H9 (cell line): ENCODE data around the gene LPAR1. TPM values are rescaled to one million over a fixed set of nuclear protein-coding genes. Genes with fewer than 3 reads are reported as not detected.

Experiments
- DNase-seq: peaks from one replicate; pipeline ENCODE4 v3.0.0-alpha.2; 2017
- H2AFZ ChIP-seq: one replicate; pipeline ENCODE4 v1.6.1; 2013; ENCODE audit warnings: mild to moderate bottlenecking, low read length, control low read depth, moderate library complexity
- H2AK5ac ChIP-seq: 2 replicates; pipeline ENCODE4 v1.6.1; 2013; ENCODE audit warnings: low read length, control low read depth, mixed read lengths; ENCODE audit not compliant: insufficient read length
- H2BK120ac ChIP-seq: one replicate; pipeline ENCODE4 v1.6.1; 2013; ENCODE audit warnings: low read depth, mild to moderate bottlenecking, low read length, control low read depth, inconsistent platforms; ENCODE audit not compliant: poor library complexity, severe bottlenecking
- H2BK12ac ChIP-seq: 2 replicates; pipeline ENCODE4 v1.6.1; 2013; ENCODE audit warnings: low read length, control low read depth, mixed read lengths, low read depth; ENCODE audit not compliant: insufficient read length
- H2BK15ac ChIP-seq: 2 replicates; pipeline ENCODE4 v1.6.1; 2013; ENCODE audit warnings: low read depth, low read length, control low read depth
- H2BK20ac ChIP-seq: one replicate; pipeline ENCODE4 v1.6.1; 2013; ENCODE audit warnings: low read depth, mild to moderate bottlenecking, low read length, control low read depth, inconsistent platforms; ENCODE audit not compliant: poor library complexity, severe bottlenecking
- H2BK5ac ChIP-seq: 2 replicates; pipeline ENCODE4 v1.6.1; 2013; ENCODE audit warnings: low read length, control low read depth, mixed read lengths; ENCODE audit not compliant: insufficient read length
- H3K14ac ChIP-seq: 2 replicates; pipeline ENCODE4 v1.6.1; 2013; ENCODE audit warnings: low read length, control low read depth; ENCODE audit not compliant: insufficient read depth
- H3K18ac ChIP-seq: 2 replicates; pipeline ENCODE4 v1.6.1; 2013; ENCODE audit warnings: low read depth, mild to moderate bottlenecking, mixed read lengths, low read length, control low read depth; ENCODE audit not compliant: insufficient read length
- H3K23ac ChIP-seq: 2 replicates; pipeline ENCODE4 v1.6.1; 2013; ENCODE audit warnings: low read length, control low read depth, mixed read lengths, low read depth; ENCODE audit not compliant: insufficient read length
- H3K23me2 ChIP-seq: 2 replicates; pipeline ENCODE4 v1.6.1; 2013; ENCODE audit warnings: low read depth, mild to moderate bottlenecking, mixed read lengths, low read length, control low read depth; ENCODE audit not compliant: insufficient read length, poor library complexity, severe bottlenecking
- H3K27ac ChIP-seq: 2 replicates; pipeline ENCODE4 v1.5.1; 2013; ENCODE audit warnings: low read length, control low read depth, mixed read lengths, low read depth; ENCODE audit not compliant: insufficient read length
- H3K27me3 ChIP-seq: 2 replicates; pipeline ENCODE4 v1.6.1; 2013; ENCODE audit warnings: low read length, control low read depth, inconsistent platforms; ENCODE audit not compliant: insufficient read depth
- H3K4ac ChIP-seq: 2 replicates; pipeline ENCODE4 v1.6.1; 2013; ENCODE audit warnings: low read depth, mild to moderate bottlenecking, control low read depth, inconsistent platforms, low read length, moderate library complexity
- H3K4me1 ChIP-seq: 2 replicates; pipeline ENCODE4 v1.6.1; 2013; ENCODE audit warnings: low read length, control low read depth, inconsistent platforms; ENCODE audit not compliant: insufficient read depth
- H3K4me2 ChIP-seq: 2 replicates; pipeline ENCODE4 v1.6.1; 2013; ENCODE audit warnings: low read length, control low read depth, mixed read lengths; ENCODE audit not compliant: insufficient read length, insufficient read depth
- H3K56ac ChIP-seq: 2 replicates; pipeline ENCODE4 v1.6.1; 2013; ENCODE audit warnings: low read depth, mild to moderate bottlenecking, mixed read lengths, low read length, control low read depth; ENCODE audit not compliant: insufficient read length
- H3K79me1 ChIP-seq: 2 replicates; pipeline ENCODE4 v1.6.1; 2013; ENCODE audit warnings: low read depth, mild to moderate bottlenecking, moderate library complexity, low read length, control low read depth, inconsistent platforms; ENCODE audit not compliant: insufficient read depth, poor library complexity, severe bottlenecking
- H3K79me2 ChIP-seq: 2 replicates; pipeline ENCODE4 v1.6.1; 2013; ENCODE audit warnings: low read length, control low read depth, inconsistent platforms; ENCODE audit not compliant: insufficient read depth
- H3K9ac ChIP-seq: 2 replicates; pipeline ENCODE4 v1.6.1; 2013; ENCODE audit warnings: low read length, control low read depth, mixed read lengths; ENCODE audit not compliant: insufficient read length; ENCODE audit errors: extremely low read depth
- H3K9me3 ChIP-seq: one replicate; pipeline ENCODE4 v1.6.1; 2013; ENCODE audit warnings: low read depth, low read length, inconsistent platforms; ENCODE audit not compliant: control insufficient read depth
- H3T11ph ChIP-seq: one replicate; pipeline ENCODE4 v1.6.1; 2013; ENCODE audit warnings: mild to moderate bottlenecking, low read length, control low read depth, inconsistent platforms
- H4K20me1 ChIP-seq: one replicate; pipeline ENCODE4 v1.6.1; 2013; ENCODE audit not compliant: control insufficient read depth, insufficient read length, insufficient read depth
- H4K5ac ChIP-seq: 2 replicates; pipeline ENCODE4 v1.6.1; 2013; ENCODE audit warnings: low read depth, mild to moderate bottlenecking, mixed read lengths, low read length, control low read depth; ENCODE audit not compliant: insufficient read length
- H4K8ac ChIP-seq: replicated peaks from 2 replicates; pipeline ENCODE4 v1.6.1; 2013; ENCODE audit warnings: low read length, control low read depth, mixed read lengths, low read depth; ENCODE audit not compliant: insufficient read length
- H4K91ac ChIP-seq: 2 replicates; pipeline ENCODE4 v1.6.1; 2013; ENCODE audit warnings: low read depth, mild to moderate bottlenecking, moderate library complexity, mixed read lengths, low read length, control low read depth; ENCODE audit not compliant: insufficient read length
- H3K27ac Mint-ChIP-seq, 3 experiments: 2 replicates in 2 of 3; 3 replicates in 1 of 3; pipeline ENCODE4 v1.8.0; 2020 to 2021; ENCODE audit warnings: mixed read lengths in 3 of 3, mild to moderate bottlenecking in 1 of 3, moderate library complexity in 1 of 3
- H3K27me3 Mint-ChIP-seq: 2 replicates; pipeline ENCODE4 v1.8.0; 2021; ENCODE audit warnings: low read depth, mild to moderate bottlenecking, moderate library complexity, mixed read lengths
- H3K36me3 Mint-ChIP-seq, 3 experiments: 2 replicates in 2 of 3; 3 replicates in 1 of 3; pipeline ENCODE4 v1.8.0; 2020 to 2021; ENCODE audit warnings: low read depth in 3 of 3, mixed read lengths in 3 of 3; ENCODE audit not compliant: insufficient read depth in 1 of 3
- H3K4me1 Mint-ChIP-seq, 2 experiments: 2 replicates each; pipeline ENCODE4 v1.8.0; 2020; ENCODE audit warnings: mixed read lengths in 2 of 2
- H3K4me3 Mint-ChIP-seq, 2 experiments: 2 replicates in 1 of 2; 3 replicates in 1 of 2; pipeline ENCODE4 v1.8.0; 2020 to 2021; ENCODE audit warnings: mild to moderate bottlenecking in 2 of 2, mixed read lengths in 2 of 2, moderate library complexity in 1 of 2
- H3K9me3 Mint-ChIP-seq, 2 experiments: 2 replicates in 1 of 2; 3 replicates in 1 of 2; pipeline ENCODE4 v1.8.0; 2020; ENCODE audit warnings: mild to moderate bottlenecking in 2 of 2, mixed read lengths in 2 of 2, moderate library complexity in 1 of 2
- CTCF ChIP-seq: fragments of 200-600 bp; sonication (generic); conservative IDR thresholded peaks from 3 replicates; pipeline ENCODE4 v1.8.0; 2021; ENCODE audit warnings: antibody characterized with exemption, mild to moderate bottlenecking
- WGBS: extraction: QIAGEN DNeasy Blood & Tissue Kit; methylation state at CpG from one replicate; pipeline ENCODE4 v1.1.7; 2013; ENCODE audit warnings: missing lambda C conversion rate, low lambda C conversion rate, mixed read lengths; ENCODE audit not compliant: insufficient read length; ENCODE audit errors: extremely low coverage; 5-methylcytosine and 5-hydroxymethylcytosine counted together
- total RNA-seq: library from RNA; stranded (reverse); gene quantifications from 2 replicates; pipeline ENCODE4 v1.2.1, GENCODE V29; 2021

The LPAR1 gene
- total RNA-seq, 1 experiment from 2014 or later = 1.3 TPM

DNA sequence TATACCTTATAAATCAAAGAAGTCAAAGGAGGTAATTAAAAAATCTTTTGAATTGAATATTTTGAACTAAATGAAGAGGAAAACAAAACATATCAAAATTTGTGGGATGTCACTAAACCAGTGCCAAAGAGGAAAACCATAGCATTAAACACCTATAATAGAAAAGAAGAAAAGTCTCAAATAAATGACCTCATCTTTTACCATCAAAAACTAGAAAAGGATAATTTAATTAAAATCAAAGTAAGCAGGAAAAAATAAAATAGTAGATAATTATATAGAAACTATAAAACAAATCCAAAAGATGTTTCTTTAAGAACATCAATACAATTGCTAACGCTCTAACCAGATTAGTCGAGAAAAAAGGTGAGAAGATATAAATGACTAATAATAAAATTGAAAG is 47.8 kb downstream of the LPAR1 start:
- H3K9ac ChIP-seq = no peak overlapping the region
- no peaks in the 10 kb centered on the region for H3K9me3 ChIP-seq
- H3T11ph ChIP-seq = no peak overlapping the region
- H3K23ac ChIP-seq = no peak overlapping the region
- no peak overlapping the region for H3K4ac ChIP-seq
- H3K4me2 ChIP-seq = no peak overlapping the region
- H4K5ac ChIP-seq = no peak overlapping the region
- Mint-ChIP-seq H3K27ac (no peak overlapping the region), H3K36me3 (peaks cover 0 to 5% (median 0%) of the 10 kb centered on the region in 3 experiments; a peak in 2 of 7 replicates), H3K9me3 (peaks cover 9 to 14% of the 10 kb centered on the region in 2 experiments), H3K27me3 (no peaks in the 10 kb centered on the region), H3K4me3 (no peak overlapping the region), H3K4me1 (peaks cover 7% of the 10 kb centered on the region in 2 experiments)
- H2BK20ac ChIP-seq = no peak overlapping the region
- no peak overlapping the region for H2AK5ac ChIP-seq
- H3K14ac ChIP-seq = no peak overlapping the region
- TF ChIP-seq CTCF = no peak
- no peak for DNase-seq
- no peak overlapping the region for H3K18ac ChIP-seq
- H3K27ac ChIP-seq = no peak overlapping the region
- no peak overlapping the region for H2BK120ac ChIP-seq
- H3K56ac ChIP-seq = no peak overlapping the region
- no CpG with 5 or more reads among the region's 2 CpGs for WGBS
- H4K8ac ChIP-seq = no peak overlapping the region
- H2BK5ac ChIP-seq = no peak overlapping the region
- H3K79me1 ChIP-seq = no peaks in the 10 kb centered on the region
- H4K20me1 ChIP-seq = no peaks in the 10 kb centered on the region
- H2BK12ac ChIP-seq = no peak overlapping the region
- no peaks in the 10 kb centered on the region for H3K4me1 ChIP-seq
- no peak overlapping the region for H2BK15ac ChIP-seq
- no peaks in the 10 kb centered on the region for H3K23me2 ChIP-seq
- H3K27me3 ChIP-seq = no peaks in the 10 kb centered on the region
- H4K91ac ChIP-seq = no peak overlapping the region
- H2AFZ ChIP-seq = no peak overlapping the region
- H3K79me2 ChIP-seq = no peaks in the 10 kb centered on the region
